HG02938 (cell line): ENCODE data around the gene GJA1.
"Not testable (repeated sequence)": the region's sequence is repeated elsewhere in the genome, so short reads cannot be mapped to it uniquely, and the experiment has no call there.

ENCODE experiments used
- ATAC-seq: cut with Tn5 transposase; IDR thresholded peaks from one replicate; pipeline ENCODE4 v1.9.1; 2021; ENCODE audit warnings: mild to moderate bottlenecking, moderate library complexity; ENCODE audit not compliant: unreplicated experiment

The GJA1 gene

DNA sequence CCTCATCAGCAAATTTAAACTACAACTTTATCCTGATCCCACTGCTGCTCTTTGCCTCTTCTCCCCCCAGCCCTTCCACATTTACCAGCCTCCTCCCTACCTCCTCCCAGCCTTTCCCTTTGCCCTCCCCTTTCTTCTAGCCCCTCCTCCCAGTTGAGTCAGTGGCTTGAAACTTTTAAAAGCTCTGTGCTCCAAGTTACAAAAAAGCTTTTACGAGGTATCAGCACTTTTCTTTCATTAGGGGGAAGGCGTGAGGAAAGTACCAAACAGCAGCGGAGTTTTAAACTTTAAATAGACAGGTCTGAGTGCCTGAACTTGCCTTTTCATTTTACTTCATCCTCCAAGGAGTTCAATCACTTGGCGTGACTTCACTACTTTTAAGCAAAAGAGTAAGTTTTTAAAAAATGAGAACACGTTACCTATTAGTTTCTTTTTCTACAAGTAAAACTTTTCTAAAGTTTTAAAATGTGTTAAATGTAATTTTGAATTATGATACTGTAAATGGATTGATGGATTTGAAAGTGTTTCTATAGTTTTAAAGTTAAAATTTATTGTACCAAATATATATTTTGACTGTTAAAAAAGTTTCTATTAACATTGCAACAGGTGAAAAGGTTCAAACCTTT, at the start of gene GJA1:
GJA1 (plus strand) TSS at position 203 of the 626 bp plus-strand sequence. CDS start 11,202 bp downstream, outside the sequence.
- no peak for ATAC-seq

- not testable (repeated sequence) for ATAC-seq
Measured at GRCh38 chr6:121386551-121386950, 48.9 kb upstream of the GJA1 start.

DNA sequence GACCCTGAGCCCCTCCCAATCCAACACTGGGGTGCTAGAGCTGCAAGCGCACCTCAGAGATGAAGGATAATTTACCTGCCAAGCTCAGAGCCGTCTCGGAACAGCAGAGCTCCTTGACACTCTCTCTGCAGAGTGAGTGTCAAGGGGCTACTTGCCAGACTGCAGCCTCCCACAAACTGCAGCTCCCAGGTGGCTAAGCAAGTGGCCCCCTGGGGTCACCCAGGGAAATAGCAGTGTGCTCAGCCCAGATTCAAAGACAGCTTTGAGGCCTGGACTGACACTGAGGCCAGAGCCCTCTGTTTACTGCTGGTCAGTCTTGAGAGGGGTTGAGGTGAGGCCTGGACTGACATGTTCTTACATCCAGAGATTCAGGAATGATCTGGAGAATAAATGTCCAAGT, 46.0 kb upstream of the GJA1 start:
- no peak for ATAC-seq

DNA sequence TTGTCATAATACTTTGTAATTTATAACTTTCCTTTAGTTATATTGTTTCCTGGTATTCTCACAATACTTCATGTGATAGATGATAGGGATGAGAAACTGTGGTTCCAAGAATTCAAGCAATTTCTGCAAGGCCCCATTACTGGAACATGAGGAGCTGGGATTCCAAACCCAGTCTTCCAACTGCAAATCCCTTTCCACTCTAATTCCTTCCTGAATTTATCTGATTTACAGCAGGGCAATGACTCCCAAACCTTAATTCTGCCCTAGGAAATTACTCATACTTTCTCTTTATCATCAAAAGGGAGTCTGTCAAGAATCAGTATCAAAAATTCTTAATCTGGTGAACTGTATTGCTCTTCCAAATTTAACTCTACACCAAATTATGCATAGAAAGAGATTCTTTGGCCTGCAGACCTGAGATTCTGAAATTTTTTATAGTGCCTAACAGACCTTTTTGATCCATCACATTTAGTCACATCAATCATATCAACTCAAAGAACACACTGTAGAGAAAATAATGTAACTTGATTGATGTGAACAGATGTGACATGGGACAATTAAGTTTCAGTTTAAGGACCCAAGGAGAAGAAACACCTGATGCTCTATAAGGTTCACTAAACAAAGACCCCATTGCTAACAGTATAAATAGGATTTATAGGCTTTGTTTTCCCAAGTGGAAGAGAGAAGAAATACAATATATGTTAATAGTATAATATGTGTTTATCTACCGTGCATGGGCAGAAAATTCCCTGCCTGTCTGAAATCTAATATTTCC, 41.5 kb upstream of the GJA1 start:
- no peak for ATAC-seq

DNA sequence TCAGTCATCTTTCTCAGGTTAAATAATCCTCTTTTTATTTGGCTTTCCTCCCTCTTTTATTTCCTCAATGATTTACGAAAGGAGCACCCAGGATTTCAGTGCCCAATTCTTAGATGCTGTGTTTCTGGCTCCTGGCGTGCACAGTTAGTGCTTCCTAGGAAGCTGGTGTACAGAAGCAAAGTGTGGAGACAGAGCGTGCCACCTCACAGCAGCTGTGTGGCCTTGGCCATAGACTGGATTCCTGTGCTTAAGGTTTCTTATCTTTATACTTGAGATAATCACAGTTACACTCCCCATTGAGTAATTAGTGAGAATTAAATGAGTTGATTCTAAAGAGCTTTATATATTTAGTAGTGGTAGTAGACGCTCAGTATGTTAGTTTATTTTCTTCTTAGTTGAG, 39.7 kb upstream of the GJA1 start:
- no peak for ATAC-seq

- not testable (repeated sequence) for ATAC-seq
Measured at GRCh38 chr6:121397188-121397587, 38.3 kb upstream of the GJA1 start.

DNA sequence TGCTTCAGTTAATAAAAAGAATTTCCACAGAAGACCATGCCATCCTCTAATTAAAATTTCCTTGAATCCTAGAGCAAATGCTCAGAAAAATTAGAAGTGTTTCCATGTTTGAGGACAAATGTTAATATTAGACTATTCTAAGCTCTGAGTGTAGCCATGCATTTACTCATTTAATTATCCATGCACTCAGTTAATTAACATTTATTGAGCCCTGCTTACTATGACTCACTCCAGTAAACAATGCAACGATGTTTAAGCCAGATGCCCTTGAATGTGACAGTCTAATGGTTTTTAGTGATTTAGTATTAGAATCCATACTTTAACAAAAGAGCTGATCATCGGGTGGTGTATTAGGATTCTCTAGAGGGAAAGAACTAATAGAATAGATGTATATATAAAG, 37.3 kb upstream of the GJA1 start:
- no peak for ATAC-seq

GRCh38 chr6:121399966-121400365, 35.5 kb upstream of the GJA1 start:
- ATAC-seq, result no peak

- ATAC-seq, result no peak
Measured at GRCh38 chr6:121403964-121404363, 31.5 kb upstream of the GJA1 start.

GRCh38 chr6:121405306-121405705, 30.1 kb upstream of the GJA1 start:
- no peak for ATAC-seq

DNA sequence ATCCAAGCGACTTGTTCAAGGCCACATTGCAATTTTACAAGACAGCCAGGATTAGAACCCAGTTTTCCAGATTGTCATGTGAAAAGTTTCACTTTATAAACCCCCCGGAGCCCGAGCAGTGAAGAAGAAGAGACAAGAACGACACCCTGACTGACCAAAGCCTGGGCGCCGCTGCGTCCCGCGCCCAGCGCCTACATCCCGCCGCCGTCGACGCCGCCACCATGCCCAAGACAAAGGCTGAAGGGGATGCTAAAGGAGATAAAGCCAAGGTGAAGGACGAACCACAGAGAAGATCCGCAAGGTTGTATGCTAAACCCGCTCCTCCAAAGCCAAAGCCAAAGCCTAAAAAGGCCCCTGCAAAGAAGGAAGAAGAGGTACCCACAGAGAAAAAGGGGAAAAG, 27.1 kb upstream of the GJA1 start:
- ATAC-seq, result no peak

- no peak for ATAC-seq
Measured at GRCh38 chr6:121413879-121414278, 21.6 kb upstream of the GJA1 start.

DNA sequence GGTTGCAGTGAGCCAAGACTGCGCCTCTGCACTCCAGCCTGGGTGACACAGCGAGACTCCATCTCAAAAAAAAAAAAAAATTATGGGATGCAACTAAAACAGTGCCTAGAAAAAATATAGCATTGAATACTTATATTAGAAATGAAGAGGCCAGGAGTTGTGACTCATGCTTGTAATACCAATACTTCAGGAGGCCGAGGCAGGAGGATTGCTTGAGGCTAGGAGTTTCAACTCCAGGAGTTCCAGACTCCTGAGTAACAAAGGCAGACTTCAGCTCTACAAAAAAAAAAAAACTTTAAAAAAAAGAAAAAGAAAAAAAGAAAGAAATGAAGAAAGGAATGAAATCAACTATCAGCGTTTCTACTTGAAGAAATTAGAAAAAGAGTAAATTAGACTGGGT, 17.1 kb upstream of the GJA1 start:
- ATAC-seq, result no peak

DNA sequence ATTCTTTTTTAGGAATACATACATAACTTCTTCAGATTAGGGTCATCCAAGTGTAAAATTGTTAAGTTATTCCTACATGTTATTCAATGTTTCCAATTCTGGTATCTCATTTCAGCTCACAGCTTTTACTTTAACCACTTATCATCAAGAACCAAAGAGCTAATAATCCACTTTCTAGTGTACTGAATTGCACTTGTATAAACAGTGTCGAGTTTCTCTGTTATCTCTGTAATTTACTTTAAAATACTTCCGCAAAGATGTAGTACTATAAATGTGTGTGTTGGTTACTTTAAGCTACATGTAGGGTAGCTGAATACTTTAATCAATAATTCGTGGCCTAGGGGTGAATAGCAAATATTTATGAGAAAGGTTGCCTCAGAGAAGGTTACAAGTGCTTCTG, 8.8 kb upstream of the GJA1 start:
- ATAC-seq, result no peak

- no peak for ATAC-seq
Measured at GRCh38 chr6:121428872-121429756, 6.3 kb upstream of the GJA1 start.

DNA sequence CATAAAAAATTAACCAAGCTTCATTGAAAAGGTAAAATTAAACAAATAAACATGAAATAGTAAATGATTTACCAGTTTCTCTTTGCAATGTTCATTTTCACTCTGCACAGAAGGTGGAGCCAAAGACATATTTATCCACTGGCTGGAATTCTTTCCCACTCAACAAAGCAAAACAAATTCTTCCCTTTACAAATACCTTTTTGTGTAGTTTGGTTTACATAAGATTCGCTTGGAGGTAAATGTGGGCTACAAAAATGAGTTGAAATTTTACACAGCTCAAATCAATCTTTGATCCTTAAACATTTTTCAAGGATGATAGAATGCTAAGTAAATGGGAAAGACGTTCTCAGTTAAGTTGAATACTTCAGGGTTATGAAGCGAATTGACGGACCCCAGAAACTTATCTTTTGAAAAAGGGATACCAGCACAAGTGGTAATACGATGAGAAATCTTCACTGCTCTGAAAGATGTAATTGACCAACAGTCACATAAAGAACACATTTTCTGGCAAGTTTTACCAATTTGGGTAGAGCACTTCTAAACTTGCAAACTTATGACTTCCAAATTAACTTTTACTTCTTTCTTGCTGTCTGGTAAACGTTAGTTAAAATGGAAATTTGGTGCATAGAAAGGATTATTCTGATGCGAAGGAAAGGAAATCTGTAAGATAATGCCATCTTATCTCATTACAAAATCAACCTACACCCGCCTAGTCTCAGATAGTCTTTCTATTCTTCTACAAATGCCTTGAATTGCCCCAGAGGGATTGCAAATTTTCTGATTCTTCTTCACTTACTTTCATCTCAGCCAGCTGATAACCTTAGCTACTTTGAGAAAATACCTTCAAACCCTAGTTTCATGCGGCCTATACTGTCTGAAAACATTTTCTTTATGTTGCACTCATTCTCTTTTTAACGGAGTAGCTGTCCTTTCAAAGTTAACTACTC, 4.7 kb upstream of the GJA1 start:
- ATAC-seq, result no peak

DNA sequence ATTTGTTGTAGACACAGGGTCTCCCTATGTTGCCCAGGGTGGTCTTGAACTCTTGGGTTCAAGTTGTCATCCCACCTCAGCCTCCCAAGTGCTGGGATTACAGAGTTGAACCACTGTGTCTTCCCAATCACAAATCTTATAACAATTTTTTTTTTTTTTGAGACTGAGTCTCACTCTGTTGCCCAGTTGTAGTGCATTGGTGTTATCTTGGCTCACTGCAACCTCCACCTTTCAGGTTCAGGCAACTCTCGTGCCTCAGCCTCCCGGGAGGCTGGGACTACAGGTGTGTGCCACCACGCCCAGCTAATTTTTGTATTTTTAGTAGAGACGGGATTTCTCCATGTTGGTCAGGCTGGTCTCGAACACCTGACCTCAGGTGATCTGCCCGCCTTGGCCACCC, 3.7 kb upstream of the GJA1 start:
- ATAC-seq, result not testable (repeated sequence)

DNA sequence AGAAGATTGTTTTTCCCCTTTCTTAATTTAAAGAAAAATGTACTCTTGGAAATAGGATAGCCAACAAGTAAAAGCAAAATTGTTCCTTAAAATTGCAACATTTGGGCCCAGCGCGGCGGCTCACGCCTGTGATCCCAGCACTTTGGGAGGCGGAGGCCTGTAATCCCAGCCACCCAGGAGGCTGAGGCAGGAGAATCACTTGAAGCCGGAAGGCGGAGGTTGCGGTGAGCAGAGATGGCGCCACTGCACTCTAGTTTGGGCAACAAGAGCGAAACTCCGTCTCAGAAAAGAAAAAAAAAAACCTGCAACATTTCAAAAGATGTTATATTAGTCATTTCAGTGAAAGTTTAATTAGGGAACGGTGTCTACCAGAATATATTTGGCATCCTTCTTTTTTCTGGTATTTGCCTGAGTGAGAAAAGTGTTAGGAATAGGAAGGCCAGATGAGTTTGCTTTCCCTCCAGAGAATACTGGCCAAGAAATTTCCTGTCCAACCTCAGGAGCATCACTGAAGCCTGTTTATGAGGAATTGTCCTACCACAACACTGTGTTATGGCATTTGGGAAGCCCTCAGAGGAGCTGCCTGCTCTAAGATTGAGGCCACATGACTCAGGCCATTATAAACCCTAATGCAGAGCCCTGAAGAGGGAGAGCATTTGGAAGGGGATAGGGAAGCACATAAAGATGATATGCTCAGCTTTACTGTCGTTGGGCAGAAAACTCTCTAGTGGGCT, 1.2 kb upstream of the GJA1 start:
- ATAC-seq, result no peak

- ATAC-seq, result no peak
Measured at GRCh38 chr6:121436274-121436857, 920 bp downstream of the GJA1 start.
